ENCODE data around the gene C1orf210. TPM values are rescaled to one million over a fixed set of nuclear protein-coding genes. Genes with fewer than 3 reads are reported as not detected.
A peak's percentile ranks its signal among the peaks of the same experiment; 100 is the strongest.

C1orf210 gene
- total and polyA plus RNA-seq, 2 experiments from 2014 or later = 32.3 to 47.4 TPM

- Histone ChIP-seq H4K20me1 (ENCODE audit: insufficient read depth, poor library complexity, severe bottlenecking) (no peaks in the 10 kb centered on the region), H3K9me2 (replicated peaks; ENCODE audit: insufficient read depth) (no peaks in the 10 kb centered on the region), H3K27me3 (no peaks in the 10 kb centered on the region), H3K4me3 (no peak overlapping the region), H3K27ac (no peak overlapping the region), H3K9me3 (ENCODE audit: low read depth) (no peaks in the 10 kb centered on the region), H3K79me2 (no peaks in the 10 kb centered on the region), H3K4me1 (ENCODE audit: insufficient read depth) (peaks cover 17% of the 10 kb centered on the region), H3K4me2 (no peak overlapping the region), H3K36me3 (replicated peaks; ENCODE audit: insufficient read depth, low read depth) (no peaks in the 10 kb centered on the region), H2AFZ (no peak overlapping the region)
- DNase-seq (ENCODE audit: low spot score) = no peak
- 81% methylated on average over 8 of the region's 8 CpGs for WGBS (ENCODE audit: low lambda C conversion rate, missing lambda C conversion rate)
- no peak for TF ChIP-seq EZH2 (IDR thresholded peaks at IDR 0.05; ENCODE audit: borderline replicate concordance)
These were observed 18.9 kb upstream of the C1orf210 start for GRCh38 chr1:43304314-43304681.

GRCh38 chr1:43303471-43304313 lies 18.3 kb upstream of the C1orf210 start:
- Histone ChIP-seq H3K36me3 (replicated peaks; ENCODE audit: insufficient read depth, low read depth) (no peaks in the 10 kb centered on the region), H3K79me2 (no peaks in the 10 kb centered on the region), H3K4me1 (ENCODE audit: insufficient read depth) (peaks cover 17% of the 10 kb centered on the region), H3K9me2 (replicated peaks; ENCODE audit: insufficient read depth) (no peaks in the 10 kb centered on the region), H3K27me3 (no peaks in the 10 kb centered on the region), H4K20me1 (ENCODE audit: insufficient read depth, poor library complexity, severe bottlenecking) (no peaks in the 10 kb centered on the region), H2AFZ (no peak overlapping the region), H3K27ac (peak overlapping the region; percentile 58), H3K9me3 (ENCODE audit: low read depth) (no peaks in the 10 kb centered on the region), H3K4me2 (no peak overlapping the region), H3K4me3 (no peak overlapping the region)
- 82% methylated on average over 8 of the region's 8 CpGs for WGBS (ENCODE audit: low lambda C conversion rate, missing lambda C conversion rate)
- no peak for DNase-seq (ENCODE audit: low spot score)
- no peak for TF ChIP-seq EZH2phosphoT487 (IDR thresholded peaks at IDR 0.05; ENCODE audit: low read depth, severe bottlenecking, unreplicated experiment)
- TF ChIP-seq EZH2 (IDR thresholded peaks at IDR 0.05; ENCODE audit: borderline replicate concordance) = no peak
- no peak for TF ChIP-seq CTCF (IDR thresholded peaks at IDR 0.05; ENCODE audit: poor library complexity)

GRCh38 chr1:43302721-43303470 lies 17.5 kb upstream of the C1orf210 start:
- no peaks in the 10 kb centered on the region for H3K36me3 ChIP-seq (replicated peaks; ENCODE audit: insufficient read depth, low read depth)
- H2AFZ ChIP-seq = no peak overlapping the region
- 73% methylated on average over 7 of the region's 7 CpGs for WGBS (ENCODE audit: low lambda C conversion rate, missing lambda C conversion rate)
- TF ChIP-seq EZH2phosphoT487 (IDR thresholded peaks at IDR 0.05; ENCODE audit: low read depth, severe bottlenecking, unreplicated experiment) = no peak
- TF ChIP-seq EZH2 (IDR thresholded peaks at IDR 0.05; ENCODE audit: borderline replicate concordance) = no peak
- no peak for TF ChIP-seq CTCF (IDR thresholded peaks at IDR 0.05; ENCODE audit: poor library complexity)
- H3K9me2 ChIP-seq (replicated peaks; ENCODE audit: insufficient read depth) = no peaks in the 10 kb centered on the region
- no peaks in the 10 kb centered on the region for H4K20me1 ChIP-seq (ENCODE audit: insufficient read depth, poor library complexity, severe bottlenecking)
- DNase-seq (ENCODE audit: low spot score) = peak; percentile 60
- no peak overlapping the region for H3K4me2 ChIP-seq
- H3K27ac ChIP-seq = peak overlapping the region; percentile 58
- no peaks in the 10 kb centered on the region for H3K9me3 ChIP-seq (ENCODE audit: low read depth)
- no peaks in the 10 kb centered on the region for H3K79me2 ChIP-seq
- no peak overlapping the region for H3K4me3 ChIP-seq
- peaks cover 17% of the 10 kb centered on the region for H3K4me1 ChIP-seq (ENCODE audit: insufficient read depth)
- no peaks in the 10 kb centered on the region for H3K27me3 ChIP-seq

- H3K79me2 ChIP-seq = no peaks in the 10 kb centered on the region
- no peak for DNase-seq (ENCODE audit: low spot score)
- H2AFZ ChIP-seq = no peak overlapping the region
- TF ChIP-seq CTCF (IDR thresholded peaks at IDR 0.05; ENCODE audit: poor library complexity) (no peak), EZH2phosphoT487 (IDR thresholded peaks at IDR 0.05; ENCODE audit: low read depth, severe bottlenecking, unreplicated experiment) (no peak), EZH2 (IDR thresholded peaks at IDR 0.05; ENCODE audit: borderline replicate concordance) (no peak)
- peak overlapping the region; percentile 23 for H3K27ac ChIP-seq
- H3K9me3 ChIP-seq (ENCODE audit: low read depth) = no peaks in the 10 kb centered on the region
- H3K36me3 ChIP-seq (replicated peaks; ENCODE audit: insufficient read depth, low read depth) = no peaks in the 10 kb centered on the region
- WGBS (ENCODE audit: low lambda C conversion rate, missing lambda C conversion rate) = 100% methylated on average over 1 of the region's 1 CpG
- no peaks in the 10 kb centered on the region for H4K20me1 ChIP-seq (ENCODE audit: insufficient read depth, poor library complexity, severe bottlenecking)
- peaks cover 17% of the 10 kb centered on the region for H3K4me1 ChIP-seq (ENCODE audit: insufficient read depth)
- no peak overlapping the region for H3K4me3 ChIP-seq
- H3K4me2 ChIP-seq = no peak overlapping the region
- H3K9me2 ChIP-seq (replicated peaks; ENCODE audit: insufficient read depth) = no peaks in the 10 kb centered on the region
- H3K27me3 ChIP-seq = no peaks in the 10 kb centered on the region
These were observed 16.8 kb upstream of the C1orf210 start for GRCh38 chr1:43302201-43302600.
